GM21786 (cell line): ENCODE results near the gene FRMD6.
"Not testable (repeated sequence)": the region's sequence is repeated elsewhere in the genome, so short reads cannot be mapped to it uniquely, and the experiment has no call there.

Experiments
- ATAC-seq: cut with Tn5 transposase; IDR thresholded peaks from one replicate; pipeline ENCODE4 v1.9.1; 2021; ENCODE audit not compliant: unreplicated experiment

FRMD6 gene

DNA sequence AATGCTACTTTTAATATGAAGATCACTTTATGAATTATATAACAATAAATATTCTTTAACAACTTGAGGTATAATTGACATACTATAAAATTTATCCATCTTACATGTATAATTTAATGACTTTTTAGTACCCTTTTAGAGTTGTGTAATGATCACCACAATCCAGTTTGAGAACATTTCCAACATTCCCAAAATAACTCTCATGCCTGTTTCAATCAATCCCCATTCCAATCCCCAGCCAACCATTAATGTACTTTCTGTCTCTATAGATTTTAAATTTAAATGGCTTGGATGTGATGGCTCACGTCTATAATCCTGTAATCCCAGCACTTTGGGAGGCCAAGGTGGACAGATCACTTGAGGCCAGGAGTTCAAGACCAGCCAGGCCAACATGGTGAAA, 23.5 kb upstream of the FRMD6 start:
- no peak for ATAC-seq

DNA sequence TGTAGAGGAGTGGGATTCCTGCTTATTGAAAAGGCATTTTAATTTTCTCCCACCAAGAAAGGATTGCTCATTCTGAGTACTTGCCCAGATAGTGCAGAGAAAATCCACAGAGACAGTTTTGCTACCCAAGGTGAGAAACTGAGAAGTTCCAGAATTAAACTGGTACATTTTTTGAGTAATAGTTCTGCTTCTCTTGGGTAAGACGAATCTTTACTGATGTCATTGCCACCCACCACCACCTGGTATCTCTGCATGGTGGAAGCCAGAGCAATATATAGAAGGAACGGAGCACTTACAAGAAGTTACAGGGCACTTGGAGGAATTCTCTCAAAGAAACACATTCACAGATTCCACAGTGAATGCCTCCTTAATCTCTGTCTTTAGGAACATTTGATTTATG, 20.7 kb upstream of the FRMD6 start:
- ATAC-seq: no peak

DNA sequence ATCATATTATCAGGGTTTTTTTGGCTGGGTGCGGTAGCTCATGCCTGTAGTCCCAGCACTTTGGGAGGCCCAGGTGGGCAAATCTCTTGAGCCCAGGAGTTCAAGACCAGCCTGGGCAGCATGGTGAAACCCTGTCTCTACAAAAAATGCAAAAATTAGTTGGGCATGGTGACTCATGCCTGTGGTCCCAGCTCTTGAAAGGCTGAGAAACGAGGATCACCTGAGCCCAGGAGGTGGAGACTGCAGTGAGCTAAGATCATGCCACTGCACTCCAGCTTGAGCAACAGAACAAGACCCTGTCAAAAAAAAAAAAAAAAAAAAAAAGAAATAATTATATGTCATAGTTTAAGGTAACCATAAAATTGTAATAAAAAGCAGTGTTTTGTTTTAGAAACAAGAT, 18.4 kb upstream of the FRMD6 start:
- ATAC-seq: not testable (repeated sequence)

DNA sequence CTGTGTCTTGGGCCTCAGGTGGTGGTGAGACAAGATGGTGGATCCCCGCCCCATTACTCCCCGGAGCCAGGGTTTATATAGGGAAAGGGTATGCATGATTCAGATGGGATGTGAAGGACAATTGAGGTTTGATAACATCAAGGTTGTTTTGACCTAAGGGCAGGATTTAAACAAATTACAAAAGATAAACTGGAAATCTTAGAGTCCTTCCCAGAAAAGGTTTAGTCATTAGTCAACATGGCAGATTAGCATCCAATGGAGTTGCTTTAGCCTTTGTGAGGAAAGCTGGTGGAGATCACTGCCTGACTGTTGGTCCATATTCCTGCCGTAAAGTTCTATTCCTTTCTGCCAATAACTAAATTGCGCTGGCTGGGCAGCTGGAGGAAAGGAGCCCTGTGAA, 15.6 kb upstream of the FRMD6 start:
- no peak for ATAC-seq

DNA sequence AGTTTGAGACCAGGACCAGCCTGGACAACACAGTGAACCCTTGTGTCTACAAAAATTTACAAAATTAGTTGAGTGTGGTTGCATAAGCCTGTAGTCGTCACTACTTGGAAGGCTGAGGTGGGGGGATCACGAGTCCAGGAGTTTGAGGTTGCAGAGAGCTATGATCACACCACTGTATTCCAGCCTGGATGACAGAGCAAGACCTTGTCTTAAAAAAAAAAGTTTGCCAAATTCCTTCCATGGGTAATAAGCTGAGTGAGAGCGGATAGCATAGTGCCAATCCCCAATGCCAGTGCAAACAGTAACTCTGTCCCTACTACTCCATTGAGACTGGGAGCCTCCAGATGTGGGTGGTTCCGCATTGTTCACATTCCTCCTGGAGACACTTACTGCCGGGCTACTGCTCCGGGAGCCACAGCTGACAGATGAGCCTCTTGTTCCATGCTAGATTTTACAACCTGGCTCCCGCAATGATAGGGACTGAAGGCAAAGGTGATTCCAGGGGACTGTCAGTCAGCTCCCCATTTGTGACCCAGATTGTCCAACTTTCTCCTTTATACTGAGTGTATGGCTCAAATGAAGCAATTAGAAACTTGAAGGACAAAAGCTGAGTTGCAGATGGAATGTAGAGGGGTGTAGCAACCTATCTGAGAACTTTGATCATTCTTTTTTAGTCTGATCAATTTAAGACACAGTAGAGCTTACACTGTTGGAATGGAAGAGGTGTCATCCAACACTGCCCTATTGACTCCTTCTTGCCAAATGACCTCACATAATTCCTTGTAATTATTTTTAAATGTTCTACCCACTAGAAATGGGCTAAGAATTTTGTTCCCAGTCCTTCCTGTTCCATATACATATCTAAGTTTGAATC, 13.4 kb upstream of the FRMD6 start:
- ATAC-seq: no peak

DNA sequence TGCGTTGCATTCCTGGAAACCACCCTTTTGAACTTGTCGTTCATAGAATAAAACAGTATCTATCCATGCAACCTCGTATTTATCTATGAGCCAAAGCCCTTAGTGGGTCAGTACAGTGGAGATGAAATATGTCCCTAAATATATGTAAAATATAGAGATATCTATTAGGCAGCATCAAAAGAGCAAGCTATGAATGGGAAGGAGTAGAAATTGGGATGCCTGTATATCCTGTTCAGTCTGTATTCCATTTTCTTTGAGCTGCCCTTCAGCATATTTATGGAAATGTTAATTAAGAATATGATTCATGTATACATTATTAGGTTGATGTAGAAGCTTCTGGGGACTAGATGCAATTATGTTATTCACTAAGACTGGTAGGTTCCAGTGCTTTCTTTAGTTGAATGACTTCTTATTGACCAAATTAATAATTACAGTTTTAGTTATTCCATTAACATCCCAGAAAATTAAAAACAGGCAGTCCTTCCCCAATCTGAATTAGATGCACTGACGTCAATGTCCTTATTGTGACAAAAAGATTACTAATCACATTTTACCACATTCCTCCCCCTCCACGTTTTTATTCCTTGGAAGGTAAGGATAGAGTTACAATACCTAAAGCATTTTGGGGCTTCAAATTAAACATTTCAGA, 11.9 kb upstream of the FRMD6 start:
- ATAC-seq: no peak

DNA sequence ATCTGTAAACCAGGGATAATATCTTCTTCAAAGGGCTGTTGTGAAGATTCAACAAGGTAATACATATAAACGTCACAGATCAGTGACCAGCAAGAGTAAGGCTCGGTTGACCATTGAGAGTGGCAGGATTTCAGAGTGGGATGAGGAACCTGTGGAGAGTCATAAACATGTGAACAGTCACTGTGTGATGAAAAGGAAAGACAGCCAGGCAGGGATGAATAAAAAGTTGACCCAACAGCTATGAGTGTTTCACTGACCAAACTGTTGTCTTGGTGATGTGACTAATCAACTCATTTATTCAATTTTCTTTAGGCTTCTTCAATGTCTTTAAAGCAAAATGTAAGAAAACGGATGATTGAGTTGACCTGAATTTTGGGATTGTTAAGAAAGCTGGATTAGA, 8.6 kb upstream of the FRMD6 start:
- ATAC-seq: no peak

DNA sequence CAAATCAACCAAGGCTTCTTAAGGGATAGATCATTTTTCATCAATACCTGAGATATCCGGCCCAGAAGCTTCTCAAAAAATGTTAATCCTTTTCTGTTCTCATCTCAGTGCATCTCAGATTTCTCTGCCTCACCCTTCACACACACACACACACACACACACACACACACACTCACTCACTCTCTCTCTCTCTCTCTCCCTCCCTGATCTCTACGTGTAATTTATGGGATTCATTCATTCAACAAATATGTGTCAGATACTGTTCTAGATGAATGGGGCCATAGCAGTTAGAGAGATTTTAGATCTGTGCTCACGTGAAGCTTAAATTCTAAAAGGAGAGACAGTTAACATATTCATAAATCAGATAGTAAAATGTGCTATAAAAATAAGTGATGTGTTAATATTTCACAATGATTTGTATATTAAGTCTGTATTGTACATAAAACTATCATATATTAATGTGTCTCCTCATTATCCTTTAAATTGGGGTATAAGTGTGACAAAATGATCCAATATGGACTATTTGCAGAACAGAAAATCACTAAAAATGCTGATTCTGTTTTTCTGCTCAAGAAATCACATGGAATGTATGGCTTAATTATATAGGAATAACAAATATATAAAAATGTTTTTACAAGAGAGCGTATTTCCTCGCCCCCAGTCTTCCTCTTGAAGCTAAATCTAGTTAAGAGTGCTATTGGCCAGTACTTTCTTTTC, 7.3 kb upstream of the FRMD6 start:
- ATAC-seq: no peak

DNA sequence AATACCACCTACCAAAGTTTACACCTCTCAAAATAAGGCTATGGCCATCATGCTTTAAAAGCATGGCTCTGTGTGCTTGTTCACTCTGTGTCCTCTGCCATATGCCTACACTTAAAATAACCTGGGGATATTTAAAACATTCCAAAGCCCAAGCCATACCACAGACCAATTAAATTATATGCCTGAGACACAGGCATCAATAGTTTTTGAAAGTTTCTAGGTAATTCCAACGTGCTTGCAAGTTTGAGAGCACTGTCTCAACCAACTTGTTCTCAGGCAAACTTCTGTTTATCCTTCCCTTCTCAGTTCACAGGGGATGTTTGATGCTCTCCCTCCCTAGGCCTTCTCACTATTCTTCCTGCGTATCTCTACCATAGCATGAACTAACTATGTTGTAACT, 3.4 kb upstream of the FRMD6 start:
- no peak for ATAC-seq

DNA sequence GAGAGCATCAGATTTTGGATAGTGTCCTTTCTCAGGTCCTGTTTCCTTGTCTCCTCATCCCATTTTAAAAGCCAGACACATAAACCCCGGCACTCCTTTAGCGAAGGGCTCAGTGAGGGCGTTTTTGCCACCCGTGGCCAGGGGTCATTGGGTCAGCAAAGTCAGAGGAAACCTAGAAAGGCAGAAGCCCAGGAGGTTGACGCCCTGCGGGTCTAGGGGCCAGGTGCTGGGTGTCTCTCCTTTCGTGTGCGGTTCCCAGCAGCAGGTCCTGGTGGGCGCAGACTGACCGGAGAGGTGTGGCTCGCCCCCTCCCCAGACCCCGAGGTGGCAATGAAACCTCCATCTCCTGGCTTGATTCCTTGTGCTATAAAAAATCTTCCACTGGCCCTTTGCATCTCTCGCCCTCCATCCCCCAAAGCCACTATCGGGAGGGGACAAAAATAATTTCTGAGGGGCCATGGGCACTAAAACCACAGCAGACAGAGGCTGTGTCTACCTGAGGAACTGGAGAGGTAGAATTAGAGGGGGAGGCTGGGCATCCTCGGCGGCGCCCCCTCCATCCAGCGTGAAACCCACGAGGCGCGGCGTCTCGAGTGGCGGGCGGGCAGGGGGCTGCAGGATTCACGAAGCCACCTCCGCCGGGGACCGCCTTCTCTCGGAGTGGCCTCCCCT, 858 bp upstream of the FRMD6 start:
- no peak for ATAC-seq

DNA sequence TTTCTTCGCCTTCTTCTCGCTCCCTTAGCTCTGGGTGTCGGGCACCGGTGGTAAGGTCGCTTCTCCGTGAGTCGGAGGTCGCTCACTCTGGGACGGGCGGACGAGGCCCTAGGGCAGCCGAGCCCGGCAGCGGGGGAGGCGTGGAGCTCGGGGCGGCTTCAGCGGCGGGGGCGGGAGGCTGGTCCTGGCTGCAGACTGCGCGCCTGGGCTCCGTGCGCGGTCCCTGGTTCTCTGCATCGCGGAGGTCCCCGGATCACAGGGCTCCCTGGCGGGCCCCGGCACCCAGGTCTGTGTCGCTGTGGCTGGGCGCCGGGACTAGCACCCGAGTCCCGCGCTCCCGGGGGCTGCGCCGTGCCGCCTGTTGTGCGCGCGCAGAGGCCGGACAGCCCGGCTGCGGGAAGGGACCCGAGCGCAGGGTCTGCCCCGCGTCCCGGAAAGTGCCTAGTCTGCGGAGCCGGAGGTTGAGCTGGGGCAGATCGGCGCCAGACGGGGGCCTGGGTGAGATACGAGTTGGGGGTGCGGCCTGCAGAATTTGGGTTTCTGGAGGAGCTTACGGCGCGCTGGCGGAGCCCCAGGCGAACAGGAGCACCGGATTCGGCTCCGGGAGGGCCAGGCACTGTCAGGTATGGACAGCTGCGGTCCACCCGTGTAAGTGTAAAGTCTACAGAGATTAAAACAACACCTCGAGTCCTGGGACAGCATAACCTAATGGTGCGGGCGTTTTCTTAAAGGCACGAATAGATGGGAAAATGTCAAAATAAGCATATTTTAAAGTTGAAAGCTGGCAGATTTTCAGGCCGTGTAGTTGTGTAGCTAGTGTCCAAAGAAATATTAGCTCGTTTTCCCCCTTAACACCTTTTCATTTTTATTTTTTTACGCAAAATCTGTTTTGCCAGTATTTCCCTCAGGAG, 713 bp downstream of the FRMD6 start:
- ATAC-seq: peak; percentile 27

DNA sequence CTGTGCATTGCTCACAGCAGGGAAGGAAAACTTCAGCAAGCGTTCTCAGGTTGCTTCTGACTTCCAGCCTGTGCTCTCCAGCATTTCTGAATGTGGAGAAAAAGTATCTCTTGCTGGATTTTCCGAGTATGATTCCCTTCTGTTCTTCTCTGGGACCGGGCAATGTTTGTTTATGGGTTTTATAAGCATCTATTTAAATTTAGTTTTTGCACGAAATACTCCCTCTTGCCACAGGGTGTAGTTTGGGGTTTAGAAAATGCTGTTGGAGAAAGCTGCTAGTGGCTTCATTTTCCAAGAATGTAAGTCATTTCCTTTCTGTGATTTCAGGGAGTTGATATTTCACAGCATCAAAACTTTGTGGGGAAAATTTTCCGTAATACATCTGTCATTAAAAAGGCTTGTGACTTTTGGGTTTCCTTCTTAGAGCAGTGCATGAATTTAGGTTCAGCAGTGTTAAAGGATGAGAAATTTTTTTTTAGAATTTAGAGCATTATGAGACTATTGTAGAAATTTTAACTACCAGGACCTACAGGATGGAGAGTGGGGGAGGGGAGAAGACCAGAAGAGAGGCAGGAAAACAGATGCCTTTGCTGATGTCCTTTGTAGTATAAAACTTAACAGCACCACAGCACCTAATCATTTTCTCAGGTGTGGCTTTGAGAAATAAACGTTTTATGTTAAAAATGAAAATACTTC, 1.5 kb downstream of the FRMD6 start:
- ATAC-seq: no peak

DNA sequence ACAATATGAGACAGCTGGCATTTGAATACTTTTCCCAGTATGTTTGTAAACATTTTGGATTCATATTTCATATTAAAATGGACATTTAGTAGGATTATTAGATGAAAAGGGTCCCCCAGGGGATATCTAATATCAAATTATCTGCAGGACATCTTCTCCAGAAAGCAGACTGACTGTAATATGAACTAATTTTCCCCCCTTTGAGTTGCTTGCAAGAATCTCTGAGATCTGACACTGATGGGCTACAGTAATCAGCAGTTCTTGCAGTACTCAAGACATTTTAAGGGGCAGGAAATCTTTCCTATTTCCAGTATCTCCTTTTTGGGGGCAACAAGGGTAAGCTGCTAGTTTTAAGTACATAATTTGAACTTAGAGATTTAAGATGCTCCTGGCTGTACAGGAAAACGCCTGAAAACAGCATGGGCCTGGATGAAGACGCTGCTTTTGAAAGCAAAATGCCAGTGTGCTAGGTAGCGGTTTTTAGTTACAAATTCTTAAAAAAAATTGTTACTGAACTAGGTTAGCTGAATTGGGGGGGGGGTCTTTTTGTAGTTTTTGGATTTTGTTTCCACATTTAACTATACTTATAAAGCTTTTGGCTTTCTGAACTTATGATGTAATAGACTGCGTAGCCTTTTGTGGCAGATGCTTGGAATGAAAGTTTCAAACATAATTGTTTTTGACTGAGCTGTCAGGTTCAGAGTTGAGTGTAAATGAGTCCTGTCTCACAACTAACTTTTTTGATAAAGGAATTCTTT, 2.2 kb downstream of the FRMD6 start:
- no peak for ATAC-seq

DNA sequence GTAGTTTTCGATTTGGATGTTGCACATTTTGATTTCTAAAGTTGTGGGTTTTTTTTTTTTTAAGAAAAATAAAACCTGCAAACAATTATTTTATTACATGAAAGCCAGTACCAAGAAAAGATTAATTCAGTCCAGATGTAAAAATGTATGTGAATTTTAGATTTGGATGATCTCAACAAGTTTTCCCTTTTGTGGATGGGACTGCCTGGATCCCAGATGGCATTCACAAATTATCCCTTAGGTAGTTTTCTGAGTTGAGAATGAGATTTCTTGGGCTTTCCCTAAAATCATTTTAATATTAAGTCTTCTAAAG, 2.8 kb downstream of the FRMD6 start:
- ATAC-seq: no peak

DNA sequence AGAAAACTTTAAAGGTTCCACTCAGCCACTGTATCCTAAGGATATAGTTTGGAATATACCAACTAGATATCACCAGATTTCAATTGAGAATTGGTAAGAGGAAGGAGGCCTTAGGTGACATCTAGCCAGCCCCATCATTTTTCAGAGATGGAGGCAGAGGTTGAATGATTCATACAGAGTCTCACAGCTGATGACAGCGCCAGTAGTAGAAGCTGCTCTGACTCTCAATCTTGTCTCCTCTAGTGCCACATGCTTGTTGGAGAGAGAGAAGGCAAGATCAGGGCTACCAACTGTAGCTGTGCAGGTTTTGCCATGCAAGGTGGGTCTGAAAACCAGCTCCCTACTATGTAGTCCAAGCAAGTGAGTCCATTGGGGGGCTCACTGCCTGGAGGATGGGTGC, 6.1 kb downstream of the FRMD6 start:
- no peak for ATAC-seq

DNA sequence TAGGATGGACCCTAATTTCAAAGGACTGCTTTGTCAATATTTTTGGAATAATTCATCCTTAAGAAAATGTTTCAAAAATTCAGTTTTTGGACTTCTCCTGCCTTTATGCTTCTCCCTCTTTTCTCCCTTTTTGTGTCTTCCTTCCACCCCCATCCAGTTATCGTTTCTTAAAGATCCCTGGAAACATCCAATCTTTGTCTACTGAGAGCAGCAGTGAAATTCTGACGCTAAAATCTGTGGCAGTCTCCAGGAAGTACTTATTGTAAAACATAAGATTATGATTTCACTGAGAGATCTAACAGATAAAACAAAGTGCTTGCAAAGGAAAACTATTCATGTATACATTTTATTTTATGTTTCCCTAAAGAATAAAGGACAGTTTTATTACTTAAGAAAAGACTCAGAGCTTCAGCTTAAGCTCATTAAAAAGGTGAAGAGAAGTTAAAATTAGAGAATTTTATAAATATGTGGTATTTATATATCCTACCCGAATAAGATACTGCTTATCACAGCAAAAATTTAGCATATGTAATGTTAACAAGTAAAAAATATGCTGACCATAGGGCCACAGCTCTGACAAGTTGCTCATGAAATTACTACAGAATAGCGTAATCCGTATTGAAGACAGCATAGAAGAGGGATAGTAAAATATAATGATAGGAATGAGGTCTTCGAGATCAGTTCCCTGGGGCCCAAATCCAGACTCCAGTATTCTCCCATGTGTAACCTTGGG, 6.9 kb downstream of the FRMD6 start:
- ATAC-seq: no peak

DNA sequence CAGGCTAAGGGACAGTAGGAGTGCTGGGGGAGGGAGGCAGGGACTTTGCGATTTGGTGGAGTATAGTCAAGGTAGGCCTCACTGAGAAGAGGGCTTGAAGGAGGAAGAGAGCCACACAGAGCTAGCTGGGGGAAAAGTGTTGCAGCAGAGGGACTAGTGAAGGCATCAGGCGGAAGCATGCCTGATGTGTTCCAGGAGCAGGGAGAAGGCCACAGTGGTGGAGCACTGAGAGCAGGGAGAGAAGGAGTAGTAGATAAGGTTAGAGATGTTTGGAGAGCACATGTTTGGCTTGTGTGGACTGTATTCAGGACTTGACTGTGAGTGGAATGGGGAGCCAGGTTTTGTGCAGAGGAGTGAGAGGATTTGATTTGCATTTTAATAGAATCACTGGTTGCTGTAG, 9.0 kb downstream of the FRMD6 start:
- ATAC-seq: no peak

DNA sequence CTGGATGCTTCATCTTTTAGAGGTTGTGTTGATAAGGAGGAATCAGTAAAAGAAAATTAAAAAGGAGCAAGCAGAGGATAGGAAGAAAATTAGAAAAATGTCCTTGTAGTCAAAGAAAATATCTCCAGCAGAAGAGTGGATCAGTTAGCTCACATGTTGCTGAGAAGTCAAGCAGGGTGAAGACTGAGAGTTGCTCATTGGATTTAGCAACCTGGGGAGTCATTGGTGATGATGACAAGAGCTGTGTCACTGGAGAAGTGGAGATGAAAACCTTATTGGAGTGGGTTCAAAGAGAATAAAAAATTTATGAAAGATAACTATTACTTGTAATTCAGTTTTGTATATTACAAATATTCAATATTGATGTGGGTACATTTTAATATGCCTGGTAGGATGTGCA, 9.8 kb downstream of the FRMD6 start:
- ATAC-seq: no peak
